WTC11 (cell line): ENCODE results near the gene PIK3C2G. TPM values are rescaled to one million over a fixed set of nuclear protein-coding genes. Genes with fewer than 3 reads are reported as not detected.

Source experiments
- ATAC-seq: fragments of 200-7000 bp; cut with Tn5 transposase; 2 replicates; pipeline ENCODE4 v1.10.0; 2021; ENCODE audit warnings: mild to moderate bottlenecking, moderate library complexity
- CTCF ChIA-PET: fragments of 300-600 bp; sonication (Branson Sonifier 250); formaldehyde crosslinking; loops from one replicate; lab custom pipeline; 2021; ENCODE audit warnings: antibody characterized with exemption; lab: Charles Lee
- POLR2A ChIA-PET: fragments of 350-600 bp; sonication (Branson Sonifier 250); formaldehyde crosslinking; loops from one replicate; lab custom pipeline; 2021; ENCODE audit warnings: antibody characterized with exemption; lab: Charles Lee
- DNase-seq: peaks from one replicate; pipeline ENCODE4 v3.0.0; 2021; ENCODE audit warnings: low spot score
- H3K27ac Mint-ChIP-seq: 2 replicates; pipeline ENCODE4 v1.8.0; 2021; ENCODE audit warnings: mixed read lengths
- H3K27me3 Mint-ChIP-seq: 2 replicates; pipeline ENCODE4 v1.8.0; 2021; ENCODE audit warnings: low read depth, mild to moderate bottlenecking, moderate library complexity, mixed read lengths
- H3K36me3 Mint-ChIP-seq: 2 replicates; pipeline ENCODE4 v1.8.0; 2021; ENCODE audit warnings: mixed read lengths
- H3K4me1 Mint-ChIP-seq: 2 replicates; pipeline ENCODE4 v1.8.0; 2022; ENCODE audit warnings: mixed read lengths
- H3K4me3 Mint-ChIP-seq: 2 replicates; pipeline ENCODE4 v1.8.0; 2021; ENCODE audit warnings: mild to moderate bottlenecking, moderate library complexity, mixed read lengths
- H3K9me3 Mint-ChIP-seq: 2 replicates; pipeline ENCODE4 v1.8.0; 2021; ENCODE audit warnings: mixed read lengths
- AR ChIP-seq: fragments of 250-450 bp; sonication (Bioruptor Pico); IDR thresholded peaks from 2 replicates; pipeline ENCODE4 v1.9.0; 2021; ENCODE audit warnings: mild to moderate bottlenecking
- ATF3 ChIP-seq: sonication (generic); formaldehyde crosslinking; conservative IDR thresholded peaks from 2 replicates; pipeline ENCODE4 v1.8.1; 2022; ENCODE audit warnings: mild to moderate bottlenecking, missing genetic modification reagents
- CDX4 ChIP-seq: fragments of 250-450 bp; sonication (Bioruptor Pico); IDR thresholded peaks from 2 replicates; pipeline ENCODE4 v1.9.0; 2021; ENCODE audit warnings: moderate library complexity, mild to moderate bottlenecking, inconsistent platforms, borderline replicate concordance
- FOXK1 ChIP-seq: sonication (generic); formaldehyde crosslinking; IDR thresholded peaks from 2 replicates; pipeline ENCODE4 v1.8.0; 2022; ENCODE audit warnings: mild to moderate bottlenecking, moderate library complexity, missing genetic modification reagents
- FOXP4 ChIP-seq: sonication (generic); formaldehyde crosslinking; IDR thresholded peaks from 2 replicates; pipeline ENCODE4 v1.8.0; 2022; ENCODE audit warnings: mild to moderate bottlenecking, missing genetic modification reagents
- HMGXB4 ChIP-seq: sonication (generic); formaldehyde crosslinking; IDR thresholded peaks from 2 replicates; pipeline ENCODE4 v1.8.1; 2023; ENCODE audit warnings: mild to moderate bottlenecking, moderate library complexity, missing genetic modification reagents
- MLX ChIP-seq: sonication (generic); formaldehyde crosslinking; IDR thresholded peaks from 2 replicates; pipeline ENCODE4 v1.8.1; 2023; ENCODE audit warnings: mild to moderate bottlenecking, missing genetic modification reagents, moderate library complexity
- NFYB ChIP-seq: sonication (generic); formaldehyde crosslinking; conservative IDR thresholded peaks from 2 replicates; pipeline ENCODE4 v1.8.0; 2022; ENCODE audit warnings: low read depth, missing genetic modification reagents
- NR1H2 ChIP-seq: sonication (generic); formaldehyde crosslinking; IDR thresholded peaks from 2 replicates; pipeline ENCODE4 v1.9.0; 2021; ENCODE audit warnings: mild to moderate bottlenecking, moderate library complexity, missing genetic modification reagents
- PRDM15 ChIP-seq: sonication (generic); formaldehyde crosslinking; IDR thresholded peaks from 2 replicates; pipeline ENCODE4 v1.8.0; 2022; ENCODE audit warnings: missing genetic modification reagents
- PRRX2 ChIP-seq: fragments of 250-450 bp; sonication (Bioruptor Pico); IDR thresholded peaks from 2 replicates; pipeline ENCODE4 v1.8.0; 2021; ENCODE audit warnings: mild to moderate bottlenecking
- RORB ChIP-seq: fragments of 250-450 bp; sonication (Bioruptor Pico); IDR thresholded peaks from 2 replicates; pipeline ENCODE4 v1.9.0; 2021; ENCODE audit warnings: mild to moderate bottlenecking
- TP53 ChIP-seq: sonication (generic); formaldehyde crosslinking; IDR thresholded peaks from 2 replicates; pipeline ENCODE4 v1.8.1; 2023; ENCODE audit warnings: mild to moderate bottlenecking, missing genetic modification reagents
- ZNF219 ChIP-seq: sonication (generic); formaldehyde crosslinking; IDR thresholded peaks from 2 replicates; pipeline ENCODE4 v1.8.0; 2023; ENCODE audit warnings: missing genetic modification reagents, mild to moderate bottlenecking, borderline replicate concordance
- ZNF423 ChIP-seq: fragments of 250-450 bp; sonication (Bioruptor Pico); IDR thresholded peaks from 2 replicates; pipeline ENCODE4 v2.1.2; 2022; ENCODE audit warnings: mild to moderate bottlenecking, moderate library complexity
- ZSCAN18 ChIP-seq: fragments of 250-450 bp; sonication (Bioruptor Pico); IDR thresholded peaks from 2 replicates; pipeline ENCODE4 v2.1.2; 2022; ENCODE audit warnings: mild to moderate bottlenecking, moderate library complexity
- total RNA-seq: library from RNA; stranded (reverse); gene quantifications from 3 replicates; pipeline ENCODE4 v1.2.3, GENCODE V29; 2021

The PIK3C2G gene
- total RNA-seq, 1 experiment from 2014 or later: not detected

- no peaks in the 10 kb centered on the region; the same call in 1 of the 2 replicates for H3K4me1 Mint-ChIP-seq
- DNase-seq (no peak), ATAC-seq (no peak)
- H3K9me3 Mint-ChIP-seq: peaks cover 6% of the 10 kb centered on the region
- TF ChIP-seq ZNF423 (no peak), ATF3 (CRISPR knock-in tag) (no peak), TP53 (CRISPR knock-in tag) (no peak), FOXK1 (CRISPR knock-in tag) (no peak), FOXP4 (no peak), PRRX2 (no peak), ZSCAN18 (CRISPR knock-in tag) (no peak), HMGXB4 (no peak), CDX4 (no peak), NFYB (CRISPR knock-in tag) (no peak), ZNF219 (CRISPR knock-in tag) (no peak), NR1H2 (CRISPR knock-in tag) (no peak), PRDM15 (CRISPR knock-in tag) (no peak), MLX (CRISPR knock-in tag) (no peak), AR (CRISPR knock-in tag) (no peak), RORB (no peak)
- TF ChIP-seq, all 79 proteins: peak for 0
- POLR2A ChIA-PET: interaction anchor here (0.6 kb wide), 1 partner anchor 11 kb away, joined by 3 read pairs; no protein-coding TSS in a partner anchor
- CTCF ChIA-PET: no interaction called here
- H3K36me3 Mint-ChIP-seq: peaks cover 2% of the 10 kb centered on the region; the same call in 1 of the 2 replicates
- H3K27me3 Mint-ChIP-seq: no peaks in the 10 kb centered on the region; the same call in 1 of the 2 replicates
- H3K4me3 Mint-ChIP-seq: no peak overlapping the region
- no peak overlapping the region for H3K27ac Mint-ChIP-seq
Measured at GRCh38 chr12:18658179-18658578, 396.9 kb downstream of the PIK3C2G start.
